HepG2 (cell line): ENCODE results near the gene PALMD. TPM values are rescaled to one million over a fixed set of nuclear protein-coding genes. Genes with fewer than 3 reads are reported as not detected.

Experiments
- ATAC-seq: fragments of 200-7000 bp; cut with Tn5 transposase; 3 replicates; pipeline ENCODE4 v1.9.1; 2020; ENCODE audit warnings: mild to moderate bottlenecking, moderate library complexity
- BruUV-seq: library from RNA; stranded (reverse); fragments of 400-500 nt; replicated peaks from 2 replicates; lab custom pipeline; 2021; lab: Mats Ljungman, UMichigan
- CTCF ChIA-PET: fragments of 300-600 bp; formaldehyde crosslinking; extraction: SDS; loops from one replicate; lab custom pipeline; 2021; ENCODE audit warnings: low total read pairs, inconsistent platforms, low intra/inter-chr PET ratio; lab: Yijun Ruan, JAX
- POLR2A ChIA-PET: fragments of 350-600 bp; sonication (Branson Sonifier 250); formaldehyde crosslinking; loops from one replicate; lab custom pipeline; 2020; ENCODE audit warnings: antibody characterized with exemption, inconsistent platforms; lab: Yijun Ruan, JAX
- DNase-seq: peaks from one replicate; pipeline ENCODE4 v3.0.0-alpha.2; 2015; ENCODE audit warnings: low spot score
- FAIRE-seq: peaks from 3 replicates; lab custom pipeline; 2011; peaks lifted over from hg19 to GRCh38; lab: Jason Lieb, UNC
- H2AFZ ChIP-seq: one replicate; pipeline ENCODE4 v1.6.1; 2011; ENCODE audit warnings: low read length, inconsistent platforms
- H3K27ac ChIP-seq: fragments of 300-600 bp; 3 replicates; pipeline ENCODE4 v1.8.0; 2011; ENCODE audit warnings: mixed run types, mild to moderate bottlenecking, mixed read lengths, low read length, inconsistent platforms; ENCODE audit not compliant: insufficient read depth; ENCODE audit errors: extremely low read length
- H3K27me3 ChIP-seq, 2 experiments: fragments of 200-600 bp in 1 of 2; 2 replicates in 1 of 2; 3 replicates in 1 of 2; pipeline versions ENCODE4 v1.6.0 to v1.8.0; 2011; ENCODE audit warnings: low read length in 2 of 2, mild to moderate bottlenecking in 2 of 2, moderate library complexity in 2 of 2, inconsistent platforms in 1 of 2; ENCODE audit not compliant: insufficient read depth in 2 of 2, control insufficient read depth in 1 of 2
- H3K36me3 ChIP-seq, 2 experiments: fragments of 200-600 bp in 1 of 2; replicated peaks in 1 of 2; 2 replicates in 1 of 2; 3 replicates in 1 of 2; pipeline versions ENCODE4 v1.5.1 to v1.8.0; 2011; ENCODE audit warnings: low read length in 2 of 2, inconsistent platforms in 1 of 2; ENCODE audit not compliant: insufficient read depth in 2 of 2, control insufficient read depth in 1 of 2
- H3K4me1 ChIP-seq: 2 replicates; pipeline ENCODE4 v1.5.1; 2012; ENCODE audit warnings: low read length, inconsistent platforms; ENCODE audit not compliant: insufficient read depth
- H3K4me2 ChIP-seq: 2 replicates; pipeline ENCODE4 v1.6.0; 2011; ENCODE audit warnings: low read depth, low read length, inconsistent platforms
- H3K4me3 ChIP-seq, 3 experiments: fragments of 200-600 bp in 1 of 3; sonication (generic), shearing (Covaris generic) in 1 of 3; replicated peaks in 1 of 3; 2 replicates each; pipeline ENCODE4 v1.5.1; 2011 to 2016; ENCODE audit warnings: low read length in 3 of 3, inconsistent platforms in 2 of 3, low read depth in 2 of 3, mild to moderate bottlenecking in 2 of 3, control low read depth in 1 of 3, mixed read lengths in 1 of 3; ENCODE audit not compliant: insufficient read depth in 1 of 3
- H3K79me2 ChIP-seq: one replicate; pipeline ENCODE4 v1.6.1; 2011; ENCODE audit warnings: low read length, inconsistent platforms; ENCODE audit not compliant: insufficient read depth
- H3K9ac ChIP-seq: 2 replicates; pipeline ENCODE4 v1.6.0; 2011; ENCODE audit warnings: mild to moderate bottlenecking, low read depth, low read length, inconsistent platforms; ENCODE audit not compliant: insufficient read depth
- H3K9me3 ChIP-seq: 2 replicates; pipeline ENCODE4 v1.5.1; 2012; ENCODE audit warnings: mild to moderate bottlenecking, low read length
- H4K20me1 ChIP-seq: 2 replicates; pipeline ENCODE4 v1.6.0; 2011; ENCODE audit warnings: inconsistent platforms, mild to moderate bottlenecking, low read length, moderate library complexity; ENCODE audit not compliant: insufficient read depth
- FOXM1 ChIP-seq: sonication (generic); formaldehyde crosslinking; IDR thresholded peaks from 2 replicates; pipeline ENCODE4 v1.5.0; 2020; ENCODE audit warnings: missing genetic modification reagents
- HOXA9 ChIP-seq: sonication (generic); formaldehyde crosslinking; IDR thresholded peaks from 2 replicates; pipeline ENCODE4 v1.8.1; 2022; ENCODE audit warnings: missing genetic modification reagents, mild to moderate bottlenecking, moderate library complexity, borderline replicate concordance
- JUNB ChIP-seq: sonication (generic); formaldehyde crosslinking; IDR thresholded peaks from 2 replicates; pipeline ENCODE4 v1.8.0; 2022; ENCODE audit warnings: missing genetic modification reagents, mild to moderate bottlenecking, borderline replicate concordance
- KAT2B ChIP-seq: fragments of 150-350 bp; IDR thresholded peaks from 2 replicates; pipeline ENCODE4 v1.6.1; 2014; ENCODE audit warnings: low read depth, low read length, borderline replicate concordance
- MED8 ChIP-seq: sonication (generic); formaldehyde crosslinking; IDR thresholded peaks from 2 replicates; pipeline ENCODE4 v1.8.1; 2023; ENCODE audit warnings: mild to moderate bottlenecking, missing genetic modification reagents; ENCODE audit not compliant: insufficient replicate concordance
- MXI1 ChIP-seq: IDR thresholded peaks from 3 replicates; pipeline ENCODE4 v1.6.1; 2012; ENCODE audit warnings: low read depth, low read length, inconsistent platforms, borderline replicate concordance
- NPAS2 ChIP-seq: sonication (generic); formaldehyde crosslinking; IDR thresholded peaks from 2 replicates; pipeline ENCODE4 v1.8.0; 2022; ENCODE audit warnings: mild to moderate bottlenecking, missing genetic modification reagents, borderline replicate concordance
- NR2F6 ChIP-seq, 2 experiments: IDR thresholded peaks; 2 replicates each; pipeline ENCODE4 v1.6.1; 2016; ENCODE audit warnings: antibody characterized with exemption in 1 of 2, mild to moderate bottlenecking in 1 of 2
- RBM22 ChIP-seq: fragments of 200-400 bp; formaldehyde crosslinking; optimal IDR thresholded peaks from 2 replicates; pipeline ENCODE3; 2017; ENCODE audit warnings: mild to moderate bottlenecking, low read length, moderate library complexity
- SMARCE1 ChIP-seq: fragments of 450-650 bp; IDR thresholded peaks from 2 replicates; pipeline ENCODE4 v1.6.1; 2017; ENCODE audit warnings: borderline replicate concordance
- TEAD3 ChIP-seq: optimal IDR thresholded peaks from 2 replicates; pipeline ENCODE3; 2016; ENCODE audit warnings: borderline replicate concordance
- WIZ ChIP-seq: sonication (generic); formaldehyde crosslinking; IDR thresholded peaks from 2 replicates; pipeline ENCODE4 v1.5.1; 2020; ENCODE audit warnings: mild to moderate bottlenecking, missing genetic modification reagents
- ZC3H13 ChIP-seq: sonication (generic); formaldehyde crosslinking; IDR thresholded peaks from 2 replicates; pipeline ENCODE4 v1.8.1; 2023; ENCODE audit warnings: mild to moderate bottlenecking, missing genetic modification reagents, moderate library complexity
- ZKSCAN1 ChIP-seq: fragments of 150-350 bp; IDR thresholded peaks from 2 replicates; pipeline ENCODE4 v1.6.1; 2014; ENCODE audit warnings: low read length
- ZNF136 ChIP-seq: sonication (generic); formaldehyde crosslinking; IDR thresholded peaks from 2 replicates; pipeline ENCODE4 v1.8.1; 2022; ENCODE audit warnings: low read depth, mild to moderate bottlenecking, moderate library complexity, missing genetic modification reagents
- ZNF296 ChIP-seq: sonication (generic); formaldehyde crosslinking; conservative IDR thresholded peaks from 2 replicates; pipeline ENCODE4 v1.5.0; 2020; ENCODE audit warnings: mild to moderate bottlenecking, missing genetic modification reagents
- ZNF329 ChIP-seq: sonication (generic); formaldehyde crosslinking; IDR thresholded peaks from 2 replicates; pipeline ENCODE4 v1.9.0; 2021; ENCODE audit warnings: low read depth, mild to moderate bottlenecking, missing genetic modification reagents
- ZNF337 ChIP-seq: sonication (generic); formaldehyde crosslinking; IDR thresholded peaks from 2 replicates; pipeline ENCODE4 v1.5.1; 2020; ENCODE audit warnings: missing genetic modification reagents, low read depth, mild to moderate bottlenecking, borderline replicate concordance
- ZNF556 ChIP-seq: sonication (generic); formaldehyde crosslinking; IDR thresholded peaks from 2 replicates; pipeline ENCODE4 v1.4.0; 2020; ENCODE audit warnings: mild to moderate bottlenecking, missing genetic modification reagents, borderline replicate concordance
- ZNF710 ChIP-seq: sonication (generic); formaldehyde crosslinking; IDR thresholded peaks from 2 replicates; pipeline ENCODE4 v1.5.0; 2020; ENCODE audit warnings: mild to moderate bottlenecking, missing genetic modification reagents, borderline replicate concordance
- ZNF720 ChIP-seq: sonication (generic); formaldehyde crosslinking; IDR thresholded peaks from 2 replicates; pipeline ENCODE4 v1.4.0; 2020; ENCODE audit warnings: missing genetic modification reagents
- ZNF782 ChIP-seq: sonication (generic); formaldehyde crosslinking; IDR thresholded peaks from 2 replicates; pipeline ENCODE4 v1.4.0; 2020; ENCODE audit warnings: missing genetic modification reagents, mild to moderate bottlenecking, borderline replicate concordance
- WGBS: methylation state at CpG from one replicate; pipeline ENCODE4 v1.1.6; 2017; ENCODE audit warnings: low lambda C conversion rate; 5-methylcytosine and 5-hydroxymethylcytosine counted together
- in situ Hi-C: cut with HindIII; loops from 2 replicates; pipeline ENCODE4 v1.10.0; 2017; ENCODE audit warnings: low pct_unique_long_range_greater_than_20kb; ENCODE audit not compliant: extremely low pct_ligation_motif_present
- intact Hi-C: fragments of 100-400 bp; cut with micrococcal nuclease; formaldehyde crosslinking; loops from one replicate; pipeline ENCODE4 v1.10.0; 2022; ENCODE audit not compliant: unreplicated experiment
- polyA plus RNA-seq, 8 experiments: library from polyadenylated mRNA; depleted of rRNA in 3 of 8; stranded (reverse) in 7 of 8; unstranded in 1 of 8; fragments of >200 nt; fragmentation: Illumina TruSeq in 4 of 8; extraction: Trizol in 4 of 8; gene quantifications; 2 replicates each; pipeline versions ENCODE4 v1.2.1 to v1.2.3, GENCODE V29; 2011 to 2016; ENCODE audit warnings: low read depth in 4 of 8, missing spikeins in 1 of 8, mixed read lengths in 1 of 8; ENCODE audit not compliant: insufficient read depth in 1 of 8
- total RNA-seq, 5 experiments: library from RNA; depleted of rRNA; stranded (reverse); fragments of >200 nt; fragmentation: Illumina TruSeq; extraction: Trizol; gene quantifications; 2 replicates each; pipeline ENCODE4 v1.2.3, GENCODE V29; 2016; ENCODE audit warnings: low read depth in 1 of 5

Gene PALMD
- total and polyA plus RNA-seq, 2 of the 13 experiments (the other 11 are each of a cell fraction or from before 2014, with no cell fraction given): 5.5 to 31.1 TPM

GRCh38 chr1:99644279-99645004 is 1.5 kb upstream of the PALMD start (continued):
- TF ChIP-seq KAT2B: no peak

- no peak overlapping the region for H2AFZ ChIP-seq
- peak overlapping the region; percentile 74 to 86 (median 80); a peak in 5 of 6 replicates for H3K4me3 ChIP-seq
- DNase-seq: peak; percentile 76
- in situ Hi-C loops: no loop called here
- ChIA-PET CTCF (no interaction called here), POLR2A (interaction anchor here (1.3 to 4.2 kb wide), 6 partner anchors 10 to 79 kb away, joined by 3 to 32 read pairs (median 18); no protein-coding TSS in a partner anchor)
- no peaks in the 10 kb centered on the region for H3K9me3 ChIP-seq
- no TSS peak for BruUV-seq
- peak overlapping the region; percentile 87 for H3K27ac ChIP-seq
- H3K36me3 ChIP-seq: no peaks in the 10 kb centered on the region; a peak in 2 of 5 replicates
- intact Hi-C loops: loop anchor here (1.0 to 5.0 kb wide), 3 partner anchors 43 to 143 kb away; no protein-coding TSS in a partner anchor
- ATAC-seq: peak; percentile 40
- peak overlapping the region; percentile 85 for H3K4me2 ChIP-seq
- no peaks in the 10 kb centered on the region for H4K20me1 ChIP-seq
- no peaks in the 10 kb centered on the region; a peak in 1 of 5 replicates for H3K27me3 ChIP-seq
- peaks cover 52% of the 10 kb centered on the region for H3K4me1 ChIP-seq
- H3K79me2 ChIP-seq: peaks cover 26% of the 10 kb centered on the region
- FAIRE-seq: peak; percentile 79
- 2% methylated on average over 5 of the region's 5 CpGs for WGBS
- H3K9ac ChIP-seq: peak overlapping the region; percentile 76; the same call in 1 of the 2 replicates
- TF ChIP-seq ZC3H13 (CRISPR knock-in tag): no peak
- no peak for TF ChIP-seq RBM22
- no peak for TF ChIP-seq FOXM1 (CRISPR knock-in tag)
- peak; percentile 23 for TF ChIP-seq TEAD3
- no peak for TF ChIP-seq ZNF782 (CRISPR knock-in tag)
- no peak for TF ChIP-seq ZKSCAN1
- no peak for TF ChIP-seq ZNF720 (CRISPR knock-in tag)
- no peak for TF ChIP-seq MXI1
- no peak for TF ChIP-seq MED8 (CRISPR knock-in tag)
- no peak for TF ChIP-seq ZNF136 (CRISPR knock-in tag)
- TF ChIP-seq ZNF710 (CRISPR knock-in tag): no peak
- TF ChIP-seq NPAS2 (CRISPR knock-in tag): no peak
- TF ChIP-seq HOXA9 (CRISPR knock-in tag): no peak
- TF ChIP-seq SMARCE1: no peak
- TF ChIP-seq NR2F6 (IDR thresholded peaks at IDR 0.05): peak; percentile 56; the same call in 1 of the 2 replicates
- peak; percentile 74 for TF ChIP-seq NR2F6 (CRISPR knock-in tag; IDR thresholded peaks at IDR 0.05)
- TF ChIP-seq WIZ (CRISPR knock-in tag): no peak
- no peak for TF ChIP-seq ZNF329
- TF ChIP-seq ZNF337 (CRISPR knock-in tag): no peak
- TF ChIP-seq JUNB: no peak
- no peak for TF ChIP-seq ZNF296 (CRISPR knock-in tag)
- TF ChIP-seq ZNF556 (CRISPR knock-in tag): no peak
Measured at GRCh38 chr1:99645203-99645602, 710 bp upstream of the PALMD start.
